H1 (cell line): ENCODE results near the gene ATP11A. TPM values are rescaled to one million over a fixed set of nuclear protein-coding genes. Genes with fewer than 3 reads are reported as not detected.

Experiments
- CTCF ChIA-PET: fragments of 300-600 bp; sonication (Branson Sonifier 250); formaldehyde crosslinking; loops from one replicate; lab custom pipeline; 2021; ENCODE audit not compliant: partially characterized antibody; lab: Charles Lee
- POLR2A ChIA-PET: fragments of 300-600 bp; sonication (Branson Sonifier 250); formaldehyde crosslinking; loops from one replicate; lab custom pipeline; 2021; ENCODE audit warnings: inconsistent platforms; ENCODE audit not compliant: partially characterized antibody; lab: Charles Lee
- DNase-seq, 2 experiments: peaks; one replicate each; pipeline versions ENCODE4 v3.0.0 to v3.0.0-alpha.2; 2010 to 2022; ENCODE audit warnings: low spot score in 2 of 2, low read depth in 1 of 2, mixed read lengths in 1 of 2
- FAIRE-seq: peaks from 2 replicates; lab custom pipeline; 2011; peaks lifted over from hg19 to GRCh38; lab: Jason Lieb, UNC
- H2AFZ ChIP-seq: 2 replicates; pipeline ENCODE4 v1.8.1; 2012; ENCODE audit warnings: low read length, inconsistent platforms
- H2AK5ac ChIP-seq: 2 replicates; pipeline ENCODE4 v1.6.1; 2013; ENCODE audit warnings: low read depth, low read length
- H2BK120ac ChIP-seq: replicated peaks from 2 replicates; pipeline ENCODE3; 2013; ENCODE audit warnings: low read depth, low read length, inconsistent platforms
- H2BK12ac ChIP-seq: 2 replicates; pipeline ENCODE4 v1.6.1; 2013; ENCODE audit warnings: low read depth, low read length
- H2BK15ac ChIP-seq: 2 replicates; pipeline ENCODE4 v1.6.1; 2013; ENCODE audit warnings: low read length
- H2BK20ac ChIP-seq: 2 replicates; pipeline ENCODE4 v1.6.1; 2013; ENCODE audit warnings: low read length
- H2BK5ac ChIP-seq: 2 replicates; pipeline ENCODE4 v1.6.1; 2013; ENCODE audit warnings: low read depth, low read length
- H3K14ac ChIP-seq: 2 replicates; pipeline ENCODE4 v1.6.1; 2013; ENCODE audit warnings: inconsistent platforms; ENCODE audit not compliant: insufficient read length
- H3K18ac ChIP-seq: 2 replicates; pipeline ENCODE4 v1.6.1; 2013; ENCODE audit warnings: low read length; ENCODE audit errors: extremely low read depth
- H3K23ac ChIP-seq: 2 replicates; pipeline ENCODE4 v1.6.1; 2013; ENCODE audit warnings: inconsistent platforms; ENCODE audit not compliant: insufficient read length
- H3K23me2 ChIP-seq: 2 replicates; pipeline ENCODE4 v1.6.1; 2013; ENCODE audit warnings: low read depth, low read length
- H3K27ac ChIP-seq: 2 replicates; pipeline ENCODE4 v1.6.1; 2011; ENCODE audit warnings: low read depth, low read length, inconsistent platforms
- H3K27me3 ChIP-seq, 4 experiments: replicated peaks in 1 of 4; 1 replicate in 1 of 4; 2 replicates in 3 of 4; pipeline versions ENCODE4 v1.6.1 to v1.8.1; 2011 to 2013; ENCODE audit warnings: low read length in 3 of 4, mild to moderate bottlenecking in 3 of 4, inconsistent platforms in 2 of 4, mixed read lengths in 2 of 4, moderate library complexity in 1 of 4; ENCODE audit not compliant: control insufficient read depth in 3 of 4, insufficient read depth in 3 of 4; ENCODE audit errors: extremely low read depth in 1 of 4
- H3K36me3 ChIP-seq, 4 experiments: 2 replicates each; pipeline versions ENCODE4 v1.6.1 to v1.8.1; 2011 to 2013; ENCODE audit warnings: mild to moderate bottlenecking in 4 of 4, low read length in 3 of 4, moderate library complexity in 2 of 4, control low read depth in 1 of 4, inconsistent platforms in 1 of 4; ENCODE audit not compliant: insufficient read depth in 4 of 4, control insufficient read depth in 2 of 4
- H3K4ac ChIP-seq: replicated peaks from 2 replicates; pipeline ENCODE3; 2013; ENCODE audit warnings: low read length, low read depth, mixed read lengths, inconsistent platforms; ENCODE audit not compliant: insufficient read length
- H3K4me1 ChIP-seq, 4 experiments: replicated peaks in 1 of 4; 1 replicate in 1 of 4; 2 replicates in 3 of 4; pipeline versions ENCODE4 v1.6.1 to v1.8.1; 2011 to 2013; ENCODE audit warnings: low read length in 3 of 4, inconsistent platforms in 2 of 4, mixed read lengths in 1 of 4; ENCODE audit not compliant: insufficient read depth in 4 of 4, control insufficient read depth in 3 of 4
- H3K4me2 ChIP-seq, 2 experiments: 2 replicates each; pipeline versions ENCODE4 v1.6.1 to v1.8.1; 2011 to 2013; ENCODE audit warnings: low read depth in 2 of 2, low read length in 2 of 2, control low read depth in 1 of 2, inconsistent platforms in 1 of 2, mild to moderate bottlenecking in 1 of 2; ENCODE audit not compliant: insufficient read depth in 1 of 2
- H3K4me3 ChIP-seq, 4 experiments: fragments of 200-600, 300-600 bp in 1 of 4; sonication (generic), shearing (Covaris generic), sonication (Bioruptor Twin) in 1 of 4; 2 replicates each; pipeline versions ENCODE4 v1.5.1 to v1.8.1; 2011 to 2016; ENCODE audit warnings: low read length in 4 of 4, low read depth in 3 of 4, control low read depth in 2 of 4, inconsistent platforms in 2 of 4, mild to moderate bottlenecking in 2 of 4, mixed read lengths in 1 of 4, moderate library complexity in 1 of 4; ENCODE audit not compliant: insufficient read depth in 2 of 4; ENCODE audit errors: extremely low read depth in 1 of 4
- H3K56ac ChIP-seq: replicated peaks from 2 replicates; pipeline ENCODE3; 2013; ENCODE audit warnings: low read depth, mild to moderate bottlenecking, mixed read lengths, low read length, inconsistent platforms; ENCODE audit not compliant: insufficient read length
- H3K79me1 ChIP-seq: 2 replicates; pipeline ENCODE4 v1.6.1; 2013; ENCODE audit warnings: low read depth, low read length, control low read depth
- H3K79me2 ChIP-seq, 2 experiments: 2 replicates each; pipeline versions ENCODE4 v1.6.1 to v1.8.1; 2012 to 2013; ENCODE audit warnings: low read length in 2 of 2, mild to moderate bottlenecking in 2 of 2, inconsistent platforms in 1 of 2; ENCODE audit not compliant: insufficient read depth in 2 of 2, control insufficient read depth in 1 of 2
- H3K9ac ChIP-seq, 4 experiments: replicated peaks in 1 of 4; 1 replicate in 1 of 4; 2 replicates in 3 of 4; pipeline versions ENCODE4 v1.6.1 to v1.8.1; 2011 to 2013; ENCODE audit warnings: low read depth in 3 of 4, low read length in 3 of 4, control low read depth in 2 of 4, mild to moderate bottlenecking in 2 of 4, moderate library complexity in 2 of 4, inconsistent platforms in 1 of 4; ENCODE audit errors: extremely low read depth in 1 of 4
- H3K9me3 ChIP-seq, 2 experiments: 2 replicates each; pipeline versions ENCODE4 v1.6.1 to v1.8.1; 2012 to 2013; ENCODE audit warnings: mild to moderate bottlenecking in 2 of 2, moderate library complexity in 2 of 2, control low read depth in 1 of 2, inconsistent platforms in 1 of 2, low read depth in 1 of 2, low read length in 1 of 2, mixed read lengths in 1 of 2; ENCODE audit not compliant: insufficient read depth in 2 of 2
- H4K20me1 ChIP-seq, 2 experiments: replicated peaks in 1 of 2; 2 replicates each; pipeline versions ENCODE3 to v1.8.1; 2011 to 2013; ENCODE audit warnings: inconsistent platforms in 2 of 2, low read length in 2 of 2, mild to moderate bottlenecking in 1 of 2; ENCODE audit not compliant: insufficient read depth in 2 of 2, control insufficient read depth in 1 of 2
- H4K5ac ChIP-seq: 2 replicates; pipeline ENCODE4 v1.6.1; 2013; ENCODE audit warnings: low read length, low read depth, mixed read lengths, inconsistent platforms; ENCODE audit not compliant: insufficient read length
- H4K8ac ChIP-seq: 2 replicates; pipeline ENCODE4 v1.8.0; 2013; ENCODE audit warnings: mild to moderate bottlenecking, moderate library complexity, low read length, inconsistent platforms; ENCODE audit not compliant: insufficient read depth; ENCODE audit errors: extremely low read depth
- H4K91ac ChIP-seq: replicated peaks from 2 replicates; pipeline ENCODE3; 2013; ENCODE audit warnings: low read length, mixed read lengths, inconsistent platforms; ENCODE audit not compliant: insufficient read length
- E2F6 ChIP-seq: IDR thresholded peaks from 2 replicates; pipeline ENCODE4 v1.6.1; 2012; ENCODE audit warnings: inconsistent platforms
- EP300 ChIP-seq, 2 experiments: IDR thresholded peaks; 1 replicate in 1 of 2; 2 replicates in 1 of 2; pipeline ENCODE4 v1.6.1; 2011 to 2012; ENCODE audit warnings: low read depth in 2 of 2, low read length in 2 of 2, mild to moderate bottlenecking in 2 of 2, borderline replicate concordance in 1 of 2, inconsistent platforms in 1 of 2, moderate library complexity in 1 of 2
- HDAC2 ChIP-seq, 2 experiments: fragments of 300-600 bp in 1 of 2; sonication (generic) in 1 of 2; IDR thresholded peaks; 2 replicates each; pipeline ENCODE4 v1.6.1; 2011 to 2012; ENCODE audit warnings: low read depth in 2 of 2, low read length in 2 of 2, mild to moderate bottlenecking in 2 of 2, moderate library complexity in 2 of 2, borderline replicate concordance in 1 of 2, inconsistent platforms in 1 of 2
- JUN ChIP-seq: IDR thresholded peaks from 2 replicates; pipeline ENCODE4 v1.6.1; 2011; ENCODE audit warnings: low read depth, mild to moderate bottlenecking, improper control_type of control experiment, low read length
- KDM4A ChIP-seq: IDR thresholded peaks from one replicate; pipeline ENCODE4 v1.7.1; 2012; ENCODE audit warnings: low read depth, mild to moderate bottlenecking, moderate library complexity, low read length, inconsistent platforms; ENCODE audit not compliant: severe bottlenecking
- MAX ChIP-seq: IDR thresholded peaks from 2 replicates; pipeline ENCODE4 v1.6.1; 2012; ENCODE audit warnings: inconsistent platforms
- POLR2A ChIP-seq, 2 experiments: IDR thresholded peaks; 1 replicate in 1 of 2; 2 replicates in 1 of 2; pipeline ENCODE4 v1.6.1; 2011; ENCODE audit warnings: low read depth in 2 of 2, low read length in 2 of 2, mild to moderate bottlenecking in 2 of 2; ENCODE audit errors: control extremely low read depth in 1 of 2
- RAD21 ChIP-seq, 2 experiments: IDR thresholded peaks in 1 of 2; conservative IDR thresholded peaks in 1 of 2; 2 replicates each; pipeline ENCODE4 v1.6.1; 2011; ENCODE audit warnings: low read depth in 2 of 2, low read length in 2 of 2, improper control_type of control experiment in 1 of 2, inconsistent platforms in 1 of 2, mild to moderate bottlenecking in 1 of 2, moderate library complexity in 1 of 2
- TAF1 ChIP-seq: IDR thresholded peaks from 2 replicates; pipeline ENCODE4 v1.6.1; 2011; ENCODE audit warnings: mild to moderate bottlenecking, low read depth, low read length
- WGBS, 2 experiments: shearing (Covaris generic) in 1 of 2; methylation state at CpG; one replicate each; pipeline versions ENCODE4 v1.1.6 to v1.1.7; 2013 to 2015; ENCODE audit warnings: low lambda C conversion rate in 2 of 2, mixed read lengths in 2 of 2, inconsistent platforms in 1 of 2, low coverage in 1 of 2, missing lambda C conversion rate in 1 of 2; ENCODE audit not compliant: insufficient replicate concordance in 2 of 2, insufficient coverage in 1 of 2, insufficient read length in 1 of 2; ENCODE audit errors: extremely low coverage in 1 of 2, missing lambda C conversion rate in 1 of 2; 5-methylcytosine and 5-hydroxymethylcytosine counted together
- polyA plus RNA-seq, 7 experiments: library from polyadenylated mRNA; depleted of rRNA in 3 of 7; stranded (reverse) in 5 of 7; unstranded in 2 of 7; fragments of >200 nt in 5 of 7; fragments of 200-250 nt in 2 of 7; gene quantifications; 1 replicate in 5 of 7; 2 replicates in 1 of 7; 4 replicates in 1 of 7; pipeline versions ENCODE4 v1.2.1 to v1.2.3, GENCODE V29; 2011 to 2013; ENCODE audit warnings: missing spikeins in 2 of 7, mixed read lengths in 2 of 7
- total RNA-seq: library from RNA; stranded (reverse); fragmentation: NEBNext Ultra II Directional; extraction: Animal tissue kit (Norgen Biotek cat#: 25700); gene quantifications from 2 replicates; pipeline ENCODE4 v1.2.1, GENCODE V29; 2021

The ATP11A gene
- total and polyA plus RNA-seq, 2 of the 8 experiments (the other 6 are each of a cell fraction or from before 2014, with no cell fraction given), result 28.8 to 72.9 TPM

- no peak overlapping the region for H3K14ac ChIP-seq
- no peaks in the 10 kb centered on the region for H3K23me2 ChIP-seq
- POLR2A ChIA-PET, result interaction anchor here (0.5 to 0.9 kb wide), 2 partner anchors 8 to 91 kb away, joined by 4 read pairs; no protein-coding TSS in a partner anchor
- H2AK5ac ChIP-seq, result no peak overlapping the region
- no peak overlapping the region for H2BK120ac ChIP-seq
- H3K4ac ChIP-seq, result no peak overlapping the region
- peaks cover 0 to 2% of the 10 kb centered on the region in 2 experiments for H4K20me1 ChIP-seq
- H4K5ac ChIP-seq, result no peak overlapping the region
- H3K79me1 ChIP-seq, result peaks cover 8% of the 10 kb centered on the region
- no peak for FAIRE-seq
- CTCF ChIA-PET, result interaction anchor here (0.8 to 1.0 kb wide), 2 partner anchors 10 to 15 kb away, joined by 3 read pairs; no protein-coding TSS in a partner anchor
- H3K4me1 ChIP-seq, result peaks cover 0 to 7% (median 4%) of the 10 kb centered on the region in 4 experiments; a peak in 2 of 7 replicates
- no peak for DNase-seq
- H2BK20ac ChIP-seq, result no peak overlapping the region
- TF ChIP-seq TAF1, result no peak
- TF ChIP-seq JUN, result no peak
- TF ChIP-seq HDAC2 (IDR thresholded peaks at IDR 0.05; ENCODE audit: borderline replicate concordance in 1 of 2, low read depth in 2 of 2, low read length in 2 of 2), result no peak
- no peak for TF ChIP-seq EP300 (IDR thresholded peaks at IDR 0.05; ENCODE audit: borderline replicate concordance in 1 of 2, low read depth in 2 of 2, low read length in 2 of 2)
- no peak for TF ChIP-seq E2F6
- no peak for TF ChIP-seq MAX
- no peak for TF ChIP-seq RAD21 (IDR thresholded peaks at IDR 0.05 in 1 of 2, conservative IDR thresholded peaks at IDR 0.05 in 1 of 2; ENCODE audit: low read depth in 2 of 2, low read length in 2 of 2)
- no peak for TF ChIP-seq KDM4A
- TF ChIP-seq POLR2A (IDR thresholded peaks at IDR 0.05; ENCODE audit: control extremely low read depth in 1 of 2, low read depth in 2 of 2, low read length in 2 of 2), result no peak
- no peak overlapping the region for H2BK12ac ChIP-seq
- H3K23ac ChIP-seq, result no peak overlapping the region
- no peak overlapping the region for H3K18ac ChIP-seq
- no peaks in the 10 kb centered on the region for H3K9me3 ChIP-seq
- peaks cover 0 to 58% of the 10 kb centered on the region in 2 experiments; a peak in 2 of 4 replicates for H3K79me2 ChIP-seq
- no peaks in the 10 kb centered on the region for H3K27me3 ChIP-seq
- no peak overlapping the region for H2BK5ac ChIP-seq
- H3K56ac ChIP-seq, result no peak overlapping the region
- H3K27ac ChIP-seq, result no peak overlapping the region
- no peak overlapping the region for H3K4me3 ChIP-seq
- no peak overlapping the region for H3K4me2 ChIP-seq
- H2BK15ac ChIP-seq, result no peak overlapping the region
- no peak overlapping the region for H4K8ac ChIP-seq
- no peak overlapping the region for H2AFZ ChIP-seq
- H3K9ac ChIP-seq, result no peak overlapping the region
- no peak overlapping the region for H4K91ac ChIP-seq
- no peaks in the 10 kb centered on the region for H3K36me3 ChIP-seq
- WGBS, 2 experiments, result 90% methylated on average over 24 of the region's 24 CpGs; no CpG with 5 or more reads in 1 of the 2 experiments
Measured at GRCh38 chr13:112752711-112753541, 63.1 kb downstream of the ATP11A start.
